Measurements from ENCODE around the gene GSTM5. TPM values are rescaled to one million over a fixed set of nuclear protein-coding genes. Genes with fewer than 3 reads are reported as not detected.
"Not testable (repeated sequence)": the region's sequence is repeated elsewhere in the genome, so short reads cannot be mapped to it uniquely, and the experiment has no call there.

The GSTM5 gene
- total RNA-seq, 1 experiment from 2014 or later = not detected

DNA sequence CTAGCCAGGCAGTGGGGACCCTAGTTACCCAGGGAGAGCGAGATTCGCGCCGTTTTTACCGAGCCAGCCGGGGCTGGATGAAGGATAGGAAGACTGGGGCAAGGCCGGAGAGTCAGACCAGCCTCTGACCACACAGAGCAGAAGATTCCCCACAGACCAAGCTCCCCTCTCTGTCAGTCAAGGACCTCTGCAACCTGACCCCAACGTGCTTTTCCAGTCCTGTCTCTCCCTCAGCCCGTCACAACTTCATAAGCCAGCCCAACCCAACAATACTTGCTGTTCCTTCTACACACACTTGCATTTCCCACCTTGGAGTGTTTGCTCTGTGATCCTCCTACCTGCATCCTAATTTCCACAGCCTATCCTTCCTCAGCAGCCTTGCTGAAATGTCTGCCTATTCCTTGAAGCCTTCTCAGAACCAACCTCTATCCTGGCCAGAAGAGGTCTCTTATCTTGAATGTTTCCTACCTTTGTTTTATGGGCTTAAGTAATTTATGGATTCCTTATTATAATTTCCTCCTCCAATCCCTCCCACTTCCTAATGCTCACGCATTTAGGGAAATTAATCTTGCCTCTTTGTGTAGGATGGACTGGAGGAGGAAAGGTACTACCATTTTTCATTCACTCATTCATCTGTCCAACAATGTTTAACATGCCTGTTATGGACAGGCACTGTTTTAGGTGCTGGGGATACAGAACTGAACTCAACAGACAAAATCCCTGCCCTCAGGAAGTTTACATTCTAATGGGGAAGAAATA, 28.7 kb downstream of the GSTM5 start, which contains the start of gene GSTM3:
Gene GSTM3, minus strand, starts transcription at position 424 of the 759 bp plus-strand sequence. CDS start 751 bp downstream, outside the sequence.
- Histone ChIP-seq H3K27me3 (peaks cover 7% of the 10 kb centered on the region; the same call in 1 of the 2 replicates), H3K36me3 (peaks cover 3% of the 10 kb centered on the region; the same call in 1 of the 2 replicates), H3K9me3 (peaks cover 4% of the 10 kb centered on the region), H3K4me3 (peak within 1 kb of the TSS; percentile 63)
- DNase-seq = no peak

DNA sequence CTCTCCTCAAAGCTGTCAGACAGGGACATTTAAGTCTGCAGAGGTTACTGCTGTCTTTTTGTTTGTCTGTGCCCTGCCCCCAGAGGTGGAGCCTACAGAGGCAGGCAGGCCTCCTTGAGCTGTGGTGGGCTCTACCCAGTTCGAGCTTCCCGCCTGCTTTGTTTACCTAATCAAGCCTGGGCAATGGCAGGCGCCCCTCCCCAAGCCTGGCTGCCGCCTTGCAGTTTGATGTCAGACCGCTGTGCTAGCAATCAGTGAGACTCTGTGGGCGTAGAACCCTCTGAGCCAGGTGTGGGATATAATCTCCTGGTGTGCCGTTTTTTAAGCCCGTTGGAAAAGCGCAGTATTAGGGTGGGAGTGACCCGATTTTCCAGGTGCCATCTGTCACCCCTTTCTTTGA, 36.3 kb downstream of the GSTM5 start:
- peaks cover 21% of the 10 kb centered on the region for H3K9me3 ChIP-seq
- H3K4me3 ChIP-seq, DNase-seq, H3K36me3 ChIP-seq: not testable (repeated sequence)
- peaks cover 21% of the 10 kb centered on the region for H3K27me3 ChIP-seq

DNA sequence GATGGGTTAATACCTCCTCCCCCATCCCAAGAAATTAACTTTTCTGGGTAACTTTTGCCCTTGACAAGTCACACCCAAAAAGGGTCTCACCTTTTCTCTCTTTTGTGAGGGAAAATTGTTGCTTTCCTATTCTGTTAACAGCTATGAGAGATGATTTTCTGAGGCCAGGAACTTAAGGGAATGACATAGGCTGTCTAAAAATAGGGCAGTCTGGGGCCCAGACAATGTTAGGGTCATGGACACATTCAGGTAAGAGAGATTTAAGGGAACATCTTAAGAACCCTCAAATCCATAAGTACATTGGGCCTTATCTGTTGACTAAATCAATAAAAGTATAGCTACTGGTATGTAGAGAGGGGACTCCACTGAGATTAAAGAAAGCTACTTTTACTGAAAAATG, 37.2 kb downstream of the GSTM5 start:
- peaks cover 17% of the 10 kb centered on the region for H3K9me3 ChIP-seq
- no peak for DNase-seq
- H3K27me3 ChIP-seq = peaks cover 21% of the 10 kb centered on the region
- no peaks in the 10 kb centered on the region for H3K36me3 ChIP-seq
- H3K4me3 ChIP-seq = no peak overlapping the region

DNA sequence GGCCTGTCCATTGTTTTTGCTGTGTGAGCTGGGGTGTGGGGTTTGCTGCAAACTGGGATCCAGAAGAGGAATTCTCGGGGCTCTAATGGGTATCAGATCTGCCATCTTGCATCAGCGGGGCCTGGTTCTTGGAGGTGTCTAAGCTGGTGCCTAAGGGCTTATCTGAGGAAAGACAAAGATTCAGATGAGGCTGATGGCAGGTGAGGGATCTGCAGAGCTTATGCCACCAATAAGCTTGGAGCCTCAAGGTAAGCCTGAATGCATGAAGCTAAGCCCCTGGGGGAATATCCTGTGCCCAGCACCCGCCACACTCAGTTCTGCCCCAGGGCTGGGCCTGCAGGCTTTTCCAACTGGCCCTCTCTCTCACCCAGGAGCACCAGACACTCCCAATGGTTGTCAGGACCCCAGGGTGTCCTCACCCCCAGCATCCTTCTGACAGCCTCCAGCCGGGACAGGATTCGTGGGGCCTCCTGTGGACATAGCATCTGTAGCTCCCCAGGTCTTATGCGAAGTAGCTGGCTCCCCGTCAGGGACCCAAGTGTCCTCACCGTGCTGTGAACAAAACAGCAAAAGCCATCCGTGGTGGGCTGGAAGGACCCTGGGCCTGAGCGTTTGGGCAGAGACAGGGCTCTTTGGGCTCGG, 38.3 kb downstream of the GSTM5 start:
- no peak overlapping the region for H3K4me3 ChIP-seq
- peaks cover 14% of the 10 kb centered on the region for H3K27me3 ChIP-seq
- no peaks in the 10 kb centered on the region for H3K36me3 ChIP-seq
- H3K9me3 ChIP-seq = peaks cover 17% of the 10 kb centered on the region
- no peak for DNase-seq

DNA sequence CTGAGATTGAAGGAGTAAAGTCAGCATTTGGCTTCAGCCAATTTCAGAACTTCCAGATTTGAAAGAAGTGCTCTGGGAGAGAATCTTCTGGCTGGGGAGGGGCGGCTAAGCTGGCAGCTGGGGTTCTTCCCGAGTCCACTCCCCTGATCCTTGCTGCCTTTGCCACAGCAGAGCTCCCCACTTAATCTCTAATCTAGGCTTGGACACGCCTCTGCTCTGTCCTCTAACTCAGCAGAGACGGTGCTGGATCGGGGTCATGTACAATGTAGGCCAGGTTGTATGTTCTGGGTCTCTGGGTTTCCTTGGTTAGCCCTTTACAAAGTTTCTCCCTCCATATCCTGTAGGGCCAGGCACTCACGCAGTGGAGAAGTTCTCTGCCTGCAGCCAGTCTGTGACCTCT, 38.9 kb downstream of the GSTM5 start:
- Histone ChIP-seq H3K4me3 (no peak overlapping the region), H3K9me3 (peaks cover 17% of the 10 kb centered on the region), H3K36me3 (no peaks in the 10 kb centered on the region), H3K27me3 (peaks cover 14% of the 10 kb centered on the region)
- no peak for DNase-seq

DNA sequence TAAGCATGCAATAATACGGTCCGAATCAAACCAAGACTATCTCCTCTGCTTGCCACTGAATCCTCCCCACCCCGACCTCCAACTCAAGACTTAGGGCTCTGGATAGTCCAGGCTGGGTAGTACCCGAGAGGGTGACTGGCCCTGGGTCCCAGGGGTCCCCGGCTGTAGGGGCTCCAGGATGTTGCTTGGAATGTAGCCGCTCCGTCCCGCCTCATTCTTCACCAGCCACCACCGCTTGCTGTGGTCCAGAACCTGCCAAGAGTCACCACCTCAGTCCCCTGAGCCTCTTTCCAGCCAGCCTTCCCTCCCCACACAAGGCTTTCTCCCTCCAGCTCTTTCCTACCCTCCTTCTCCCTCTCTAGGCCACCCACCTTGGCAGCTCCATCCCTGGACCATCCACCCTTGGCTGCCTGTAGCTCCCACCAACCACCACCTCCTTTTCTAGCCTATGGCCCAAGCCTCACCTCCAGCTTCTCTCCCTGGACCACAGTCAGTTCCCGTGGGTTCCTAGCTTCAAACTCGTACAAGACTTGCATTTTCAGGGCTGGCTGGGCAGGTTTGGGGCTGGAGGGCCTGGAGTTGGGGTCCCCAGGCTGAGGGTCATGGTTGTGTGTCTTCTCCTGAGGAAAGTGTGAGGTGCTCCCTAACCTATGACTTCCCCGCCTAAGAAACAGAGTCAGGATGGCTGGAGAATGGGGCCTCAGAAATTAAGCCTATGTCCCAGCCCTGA, 39.6 kb downstream of the GSTM5 start:
- Histone ChIP-seq H3K4me3 (no peak overlapping the region), H3K36me3 (no peaks in the 10 kb centered on the region), H3K27me3 (peaks cover 11% of the 10 kb centered on the region), H3K9me3 (peaks cover 15% of the 10 kb centered on the region)
- no peak for DNase-seq

DNA sequence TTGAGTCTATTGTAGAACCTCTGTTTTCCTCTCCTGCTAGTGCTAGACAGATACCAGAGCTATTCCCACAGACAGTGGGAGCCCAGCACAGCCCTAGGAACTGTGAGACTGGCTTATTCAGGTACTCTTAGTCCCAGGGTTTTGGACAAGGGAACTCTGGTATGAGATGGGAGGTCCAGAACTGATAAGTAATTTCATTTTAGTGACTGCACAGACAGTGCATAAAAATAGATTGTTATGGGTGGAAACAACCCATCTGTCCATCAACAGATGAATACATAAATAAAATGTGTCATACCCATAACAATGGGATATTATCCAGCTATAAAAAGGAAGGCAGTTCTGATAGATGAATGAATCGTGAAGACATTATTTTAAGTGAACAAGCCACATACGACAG, 42.7 kb downstream of the GSTM5 start:
- no peak for DNase-seq
- H3K9me3 ChIP-seq = no peaks in the 10 kb centered on the region
- H3K4me3 ChIP-seq = no peak overlapping the region
- no peaks in the 10 kb centered on the region for H3K27me3 ChIP-seq
- H3K36me3 ChIP-seq = no peaks in the 10 kb centered on the region

DNA sequence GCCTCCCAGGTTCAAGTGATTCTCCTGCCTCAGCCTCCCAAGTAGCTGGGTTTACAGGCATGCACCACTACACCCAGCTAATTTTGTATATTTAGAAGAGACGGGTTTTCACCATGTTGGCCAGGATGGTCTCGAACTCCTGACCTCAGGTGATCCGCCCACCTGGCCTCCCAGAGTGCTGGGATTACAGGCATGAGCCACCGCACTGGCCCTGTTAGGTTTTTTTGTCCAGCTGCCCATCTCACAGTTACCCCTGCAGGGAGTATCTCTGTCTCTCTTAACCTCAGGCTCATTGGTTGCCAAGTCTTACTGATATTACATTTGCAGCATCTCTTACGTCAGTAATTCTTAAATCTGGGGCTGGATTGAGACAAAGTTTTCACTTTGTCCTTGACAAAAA, 44.3 kb downstream of the GSTM5 start:
- not testable (repeated sequence) for DNase-seq, H3K9me3 ChIP-seq, H3K4me3 ChIP-seq, H3K36me3 ChIP-seq, H3K27me3 ChIP-seq

DNA sequence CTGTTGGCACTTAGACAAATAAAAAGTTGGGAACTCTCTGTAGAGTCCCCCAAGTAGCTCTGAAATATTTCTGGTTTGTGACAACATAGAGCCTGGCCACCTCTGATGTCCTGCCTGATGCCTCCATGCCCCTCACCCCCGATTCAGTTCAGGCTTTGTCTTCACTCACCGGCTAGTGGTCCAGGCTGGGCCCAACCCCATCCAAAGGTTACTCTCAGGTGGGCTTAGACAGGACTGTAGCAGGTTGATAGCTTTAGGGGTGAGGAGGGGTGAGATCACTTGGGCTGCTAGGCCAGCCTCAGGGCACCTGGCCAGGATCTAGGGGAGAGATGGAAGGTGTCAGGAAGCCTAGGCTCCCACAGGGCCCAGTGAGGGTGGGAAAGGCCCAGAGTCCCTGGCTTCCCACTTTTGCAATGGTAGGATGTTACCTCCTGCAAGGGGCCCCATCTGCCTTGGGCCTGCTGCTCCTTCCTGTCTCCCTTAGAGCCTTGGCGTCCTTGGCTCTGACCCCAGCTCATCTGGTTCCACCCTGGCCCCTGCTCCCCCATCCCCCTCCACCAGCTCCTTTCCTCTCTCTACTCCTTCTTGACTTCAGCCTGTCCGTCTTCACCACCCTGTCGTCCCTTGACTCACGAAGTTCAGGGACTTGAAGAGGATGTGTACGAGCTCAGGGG, 44.9 kb downstream of the GSTM5 start:
- Histone ChIP-seq H3K27me3 (no peaks in the 10 kb centered on the region), H3K4me3 (no peak overlapping the region), H3K36me3 (no peaks in the 10 kb centered on the region), H3K9me3 (no peaks in the 10 kb centered on the region)
- DNase-seq = no peak

DNA sequence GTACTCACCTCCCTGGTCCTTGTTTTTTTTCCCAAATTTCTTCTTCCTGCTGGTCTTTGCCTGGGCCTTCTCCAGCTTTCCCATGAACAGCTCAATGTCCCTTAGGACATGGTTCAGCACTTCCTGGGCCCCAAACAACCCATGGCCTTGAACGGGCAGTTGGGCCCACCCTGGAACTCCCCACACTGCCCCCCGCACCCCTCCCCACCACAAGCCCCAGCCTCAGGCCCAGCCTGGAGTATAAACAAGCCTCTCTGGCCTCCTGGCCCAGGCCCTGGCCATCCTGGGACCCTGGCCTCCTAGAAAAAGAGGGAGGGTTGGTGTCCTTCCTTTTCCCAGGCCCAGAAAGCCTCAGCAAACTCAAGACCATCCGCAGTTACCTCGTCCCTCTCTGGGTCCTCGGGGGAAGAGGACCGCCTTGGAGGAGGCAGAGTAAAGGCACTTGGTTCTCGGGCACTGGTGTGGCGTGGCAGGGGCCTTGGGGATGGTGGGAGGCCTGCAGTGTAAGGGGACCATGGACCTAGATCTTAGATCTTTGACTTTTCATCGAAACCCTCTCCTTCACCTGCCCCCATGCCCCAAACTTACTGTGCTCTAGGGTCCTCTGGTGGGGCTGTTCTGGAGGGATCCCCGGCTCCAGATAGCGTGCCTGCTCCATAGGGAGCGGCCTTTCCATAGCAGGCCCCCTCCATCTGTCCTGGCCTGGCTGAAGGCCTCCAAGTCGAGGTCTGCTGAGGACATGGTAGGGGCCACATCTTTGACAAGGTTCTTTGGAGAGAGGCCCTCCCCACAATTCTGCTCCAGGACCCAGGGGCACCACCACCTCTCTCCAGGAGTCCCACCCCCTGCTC, 46.1 kb downstream of the GSTM5 start:
- no peaks in the 10 kb centered on the region for H3K36me3 ChIP-seq
- H3K27me3 ChIP-seq = no peaks in the 10 kb centered on the region
- no peaks in the 10 kb centered on the region for H3K9me3 ChIP-seq
- no peak for DNase-seq
- H3K4me3 ChIP-seq = no peak overlapping the region

DNA sequence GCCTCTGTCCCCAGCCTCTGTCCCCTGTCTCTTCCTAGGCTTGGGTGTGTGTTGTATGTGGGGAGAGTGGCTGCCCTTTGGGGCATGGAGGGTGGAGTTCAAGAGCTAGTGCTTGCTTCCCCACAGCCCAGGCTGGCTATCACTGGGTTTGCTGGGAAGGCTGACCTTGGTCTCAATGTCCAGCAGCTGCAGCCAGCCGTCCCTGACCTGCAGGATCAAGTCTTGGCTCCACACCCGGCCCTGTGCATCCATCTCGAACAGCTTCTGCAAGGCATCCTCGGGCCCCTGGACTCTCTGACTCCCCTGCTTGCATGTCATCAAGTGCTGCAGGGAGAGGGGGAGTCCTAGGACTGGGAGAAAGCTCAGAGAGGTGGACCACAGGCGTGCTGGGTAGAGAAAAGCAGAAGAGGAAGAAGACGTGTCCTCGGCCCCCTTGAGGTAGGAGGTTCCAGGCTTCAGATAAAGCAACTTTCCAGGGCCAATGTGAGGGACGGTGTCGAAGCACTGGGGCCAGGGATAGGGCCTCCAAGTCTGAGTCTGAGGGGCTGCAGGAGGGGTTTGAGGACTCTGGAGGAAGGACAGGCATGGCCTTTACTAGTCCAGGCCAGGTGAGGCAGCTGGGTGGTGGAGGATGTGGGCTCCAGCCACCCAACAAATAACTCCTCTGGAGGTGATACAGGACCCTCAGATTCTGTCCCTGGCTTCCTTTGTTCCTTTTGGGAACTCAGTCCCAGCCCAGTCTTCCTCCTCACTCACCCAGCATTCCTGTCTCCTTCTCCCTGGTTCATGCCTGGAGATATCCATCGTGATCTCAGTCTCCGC, 47.7 kb downstream of the GSTM5 start:
- no peak for DNase-seq
- Histone ChIP-seq H3K36me3 (no peaks in the 10 kb centered on the region), H3K4me3 (no peak overlapping the region)

DNA sequence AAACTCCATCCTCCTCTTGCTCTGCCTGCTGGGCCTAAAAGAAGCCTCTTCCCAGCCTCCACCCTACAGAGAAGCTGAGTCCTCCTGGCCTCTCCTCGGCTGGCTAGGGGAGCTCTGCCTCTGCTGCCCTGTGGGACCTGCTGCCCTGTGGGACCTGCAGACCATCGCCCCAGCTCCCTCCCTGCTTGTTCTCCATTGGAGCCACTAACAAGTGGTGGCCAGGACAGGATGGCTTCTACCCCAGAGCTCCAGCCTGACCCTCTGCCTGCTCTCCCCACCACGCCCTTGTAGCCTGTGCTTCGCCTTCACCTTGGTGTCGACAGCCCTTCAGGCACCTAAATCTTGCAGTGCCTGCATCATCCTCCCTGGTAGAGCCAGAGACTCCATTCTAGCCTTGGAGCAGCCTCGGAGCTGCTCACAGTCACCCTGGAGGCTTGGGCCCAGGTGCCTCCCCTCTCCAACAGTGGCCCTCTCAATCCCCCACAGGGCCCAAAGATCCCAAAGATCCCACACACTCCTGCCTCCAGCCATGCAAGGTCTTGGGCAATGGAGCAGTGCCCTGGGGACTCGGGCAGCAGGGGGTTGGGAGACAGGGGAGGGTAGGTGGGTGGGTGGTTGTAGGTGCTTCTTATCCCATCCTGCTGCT, 48.7 kb downstream of the GSTM5 start:
- Histone ChIP-seq H3K9me3 (no peaks in the 10 kb centered on the region), H3K36me3 (no peaks in the 10 kb centered on the region), H3K4me3 (no peak overlapping the region), H3K27me3 (no peaks in the 10 kb centered on the region)
- no peak for DNase-seq

More for the DNA sequence above, 47.7 kb downstream of the GSTM5 start:
- Histone ChIP-seq H3K27me3 (no peaks in the 10 kb centered on the region), H3K9me3 (no peaks in the 10 kb centered on the region)

DNA sequence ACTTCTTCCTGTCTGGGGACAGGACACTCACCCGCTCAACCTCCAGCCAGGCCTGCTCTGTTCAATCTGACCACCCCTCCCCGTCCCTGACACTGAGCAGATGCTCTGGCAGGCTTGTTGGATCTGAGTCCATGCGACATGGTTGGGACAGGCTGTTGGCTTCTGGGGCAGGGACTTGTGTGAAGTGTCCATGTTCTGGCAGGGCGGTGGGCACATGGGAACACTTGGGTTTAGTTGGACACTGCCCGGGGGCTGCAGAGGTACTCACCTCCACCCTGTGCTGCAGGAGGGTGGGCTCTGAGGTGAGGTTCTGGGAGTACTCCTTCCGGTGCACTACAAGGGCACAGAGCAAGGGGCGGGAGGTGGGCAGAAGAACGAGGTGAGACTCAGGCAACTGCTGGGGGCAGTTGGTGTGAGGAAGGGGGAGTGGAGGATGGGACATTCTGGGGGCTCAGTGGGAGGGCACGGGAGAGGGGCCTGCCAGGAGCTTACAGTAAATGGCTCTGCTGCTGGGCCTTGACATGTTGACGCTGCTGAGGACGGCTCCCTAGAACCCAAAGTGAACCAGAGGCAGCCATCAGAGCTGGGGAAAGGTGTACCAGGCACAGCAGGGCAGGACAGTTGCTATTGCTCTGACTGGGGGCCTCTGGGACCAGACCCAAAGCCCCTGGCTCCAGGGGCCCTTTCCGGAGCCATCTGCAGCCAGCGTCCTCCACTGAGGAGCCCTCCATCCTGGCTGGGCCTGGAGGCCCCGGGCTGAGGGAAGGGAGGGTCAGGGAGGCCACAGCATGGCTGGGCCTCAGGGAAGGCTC, 49.4 kb downstream of the GSTM5 start:
- no peaks in the 10 kb centered on the region for H3K36me3 ChIP-seq
- no peak overlapping the region for H3K4me3 ChIP-seq
- no peaks in the 10 kb centered on the region for H3K27me3 ChIP-seq
- no peaks in the 10 kb centered on the region for H3K9me3 ChIP-seq
- no peak for DNase-seq

DNA sequence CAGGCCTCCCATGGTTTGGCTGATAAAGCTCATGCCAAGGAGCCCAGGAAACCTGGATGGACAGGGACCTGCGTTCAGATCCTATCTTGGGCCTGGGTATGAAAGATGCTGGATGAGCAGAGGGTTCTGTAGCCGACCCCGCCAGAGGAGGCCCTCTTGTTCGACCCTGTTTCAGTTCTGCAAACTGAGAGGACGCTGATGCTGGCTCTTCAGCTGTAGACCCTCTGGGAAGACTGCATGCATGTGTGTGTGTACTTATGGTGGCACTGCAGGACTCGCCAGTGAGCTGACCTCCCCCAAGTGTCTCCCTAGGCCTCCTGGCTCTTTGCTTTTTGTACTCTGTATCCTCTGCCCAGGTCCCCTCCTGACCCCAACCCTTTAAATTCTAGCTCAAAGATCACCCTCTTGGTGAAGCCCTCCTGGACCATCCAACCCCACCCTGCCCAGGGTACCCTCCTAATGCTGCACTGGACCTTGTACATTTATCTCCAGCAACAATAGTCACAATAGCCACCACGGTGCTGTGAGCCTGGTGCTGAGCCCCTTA, 50.1 kb downstream of the GSTM5 start:
- no peaks in the 10 kb centered on the region for H3K27me3 ChIP-seq
- H3K9me3 ChIP-seq = no peaks in the 10 kb centered on the region
- no peaks in the 10 kb centered on the region for H3K36me3 ChIP-seq
- no peak for DNase-seq
- H3K4me3 ChIP-seq = no peak overlapping the region

Data from MG63 (cell line).